B cell (primary cell): Measurements from ENCODE around the gene CBFB. TPM values are rescaled to one million over a fixed set of nuclear protein-coding genes. Genes with fewer than 3 reads are reported as not detected.
A peak's percentile ranks its signal among the peaks of the same experiment; 100 is the strongest.

Source experiments
- ATAC-seq: fragments of 200-7000 bp; cut with Tn5 transposase; one replicate; pipeline ENCODE4 v1.10.0; 2021; ENCODE audit warnings: low read depth, mild to moderate bottlenecking, moderate number of reproducible peaks, moderate library complexity
- CTCF ChIA-PET: fragments of 350-600 bp; sonication (Branson Sonifier 250); formaldehyde crosslinking; loops from one replicate; lab custom pipeline; 2021; ENCODE audit warnings: antibody characterized with exemption, inconsistent platforms; lab: Charles Lee
- POLR2A ChIA-PET: fragments of 350-600 bp; sonication (Branson Sonifier 250); formaldehyde crosslinking; loops from one replicate; lab custom pipeline; 2021; ENCODE audit warnings: antibody characterized with exemption; lab: Charles Lee
- DNase-seq: peaks from one replicate; pipeline ENCODE4 v3.0.0; 2013
- H2AFZ ChIP-seq: 2 replicates; pipeline ENCODE4 v1.6.1; 2012; ENCODE audit warnings: mild to moderate bottlenecking, low read depth, low read length; ENCODE audit not compliant: insufficient read depth, poor library complexity, severe bottlenecking
- H3K27ac ChIP-seq, 2 donors: 1 replicate in 1 of 2; 2 replicates in 1 of 2; pipeline ENCODE4 v1.5.1; 2012 to 2013; ENCODE audit warnings: low read length in 2 of 2, mild to moderate bottlenecking in 2 of 2, moderate library complexity in 1 of 2
- H3K27me3 ChIP-seq, 4 experiments: fragments of 200-600 bp in 1 of 4; sonication (generic) in 1 of 4; replicated peaks in 1 of 4; 1 replicate in 2 of 4; 2 replicates in 2 of 4; pipeline versions ENCODE4 v1.6.1 to v1.7.0; 2013 to 2016; ENCODE audit warnings: low read length in 3 of 4, mild to moderate bottlenecking in 2 of 4, mixed read lengths in 1 of 4, moderate library complexity in 1 of 4; ENCODE audit not compliant: insufficient read depth in 4 of 4, control insufficient read depth in 3 of 4; ENCODE audit errors: control extremely low read depth in 1 of 4
- H3K36me3 ChIP-seq, 2 experiments: replicated peaks in 1 of 2; 1 replicate in 1 of 2; 2 replicates in 1 of 2; pipeline versions ENCODE4 v1.6.1 to v1.7.1; 2013; ENCODE audit warnings: low read length in 1 of 2; ENCODE audit not compliant: insufficient read depth in 2 of 2, control insufficient read depth in 1 of 2; ENCODE audit errors: control extremely low read depth in 1 of 2, extremely low read depth in 1 of 2
- H3K4me1 ChIP-seq, 2 donors: fragments of 200-600 bp in 1 of 2; sonication (generic) in 1 of 2; 1 replicate in 1 of 2; 2 replicates in 1 of 2; pipeline versions ENCODE4 v1.5.1 to v1.6.1; 2013 to 2017; ENCODE audit warnings: low read length in 2 of 2; ENCODE audit not compliant: control insufficient read depth in 2 of 2, insufficient read depth in 2 of 2
- H3K4me2 ChIP-seq: replicated peaks from 2 replicates; pipeline ENCODE3; 2012; ENCODE audit warnings: mild to moderate bottlenecking, low read depth, low read length; ENCODE audit not compliant: poor library complexity, severe bottlenecking
- H3K4me3 ChIP-seq, 5 experiments: fragments of 200-600 bp in 1 of 5; sonication (generic) in 1 of 5; 1 replicate in 3 of 5; 2 replicates in 2 of 5; pipeline versions ENCODE4 v1.5.1 to v1.7.0; 2011 to 2016; ENCODE audit warnings: low read length in 4 of 5, mild to moderate bottlenecking in 4 of 5, low read depth in 2 of 5, control low read depth in 1 of 5, moderate library complexity in 1 of 5; ENCODE audit not compliant: insufficient read depth in 1 of 5; ENCODE audit errors: control extremely low read depth in 1 of 5, extremely low read depth in 1 of 5
- H3K79me2 ChIP-seq: fragments of 200-600 bp; sonication (generic); one replicate; pipeline ENCODE4 v1.6.0; 2016; ENCODE audit warnings: low read length; ENCODE audit not compliant: control insufficient read depth, insufficient read depth
- H3K9ac ChIP-seq: fragments of 200-600 bp; sonication (generic); 2 replicates; pipeline ENCODE4 v1.6.1; 2017; ENCODE audit warnings: mild to moderate bottlenecking, low read length, moderate library complexity
- H3K9me3 ChIP-seq, 3 donors: one replicate each; pipeline versions ENCODE4 v1.6.1 to v1.7.1; 2013; ENCODE audit warnings: low read length in 2 of 3; ENCODE audit not compliant: control insufficient read depth in 2 of 3, insufficient read depth in 1 of 3; ENCODE audit errors: control extremely low read depth in 1 of 3
- H4K20me1 ChIP-seq: 2 replicates; pipeline ENCODE4 v1.6.0; 2012; ENCODE audit warnings: mild to moderate bottlenecking, low read length; ENCODE audit not compliant: insufficient read depth, control insufficient read depth, poor library complexity, severe bottlenecking
- H3K27ac Mint-ChIP-seq: one replicate; pipeline ENCODE4 v1.8.0; 2021; ENCODE audit warnings: mixed read lengths
- H3K27me3 Mint-ChIP-seq: one replicate; pipeline ENCODE4 v1.8.0; 2021; ENCODE audit warnings: mixed read lengths
- H3K4me1 Mint-ChIP-seq: one replicate; pipeline ENCODE4 v1.8.0; 2021; ENCODE audit warnings: mixed read lengths
- H3K4me3 Mint-ChIP-seq: one replicate; pipeline ENCODE4 v1.8.0; 2021; ENCODE audit warnings: mixed read lengths
- H3K9me3 Mint-ChIP-seq: one replicate; pipeline ENCODE4 v1.8.0; 2022; ENCODE audit warnings: mixed read lengths; ENCODE audit not compliant: insufficient read depth
- EZH2 ChIP-seq: IDR thresholded peaks from 2 replicates; pipeline ENCODE4 v1.6.1; 2012; ENCODE audit warnings: borderline replicate concordance, low read depth, mild to moderate bottlenecking, moderate library complexity, low read length; ENCODE audit not compliant: insufficient read depth, poor library complexity, severe bottlenecking
- WGBS: methylation state at CpG from one replicate; pipeline ENCODE4 v1.1.5; 2013; ENCODE audit warnings: missing lambda C conversion rate; ENCODE audit not compliant: insufficient coverage; 5-methylcytosine and 5-hydroxymethylcytosine counted together
- intact Hi-C: fragments of 100-400 bp; cut with micrococcal nuclease; formaldehyde crosslinking; loops from one replicate; pipeline ENCODE4 v1.10.0; 2022
- polyA plus RNA-seq: library from polyadenylated mRNA; depleted of rRNA; stranded (reverse); fragments of >200 nt; gene quantifications from 2 replicates; pipeline ENCODE4 v1.2.3, GENCODE V29; 2012
- total RNA-seq, 2 donors: library from RNA; stranded (reverse); fragments of 120-200 nt in 1 of 2; gene quantifications; 1 replicate in 1 of 2; 2 replicates in 1 of 2; pipeline versions ENCODE4 v1.2.3 to v1.2.4, GENCODE V29; 2013 to 2022
- TF ChIP-seq, protein P1 (sequence below): fragments of 200-600 bp; IDR thresholded peaks from one replicate; pipeline ENCODE4 v1.8.0; 2022; ENCODE audit warnings: antibody characterized with exemption, mild to moderate bottlenecking

Gene CBFB
- total and polyA plus RNA-seq, 2 donors (not counting 1 experiment from before 2014, with no cell fraction given) = 19.5 to 89.0 TPM

- Histone ChIP-seq H3K27ac (no peak overlapping the region), H3K9ac (no peak overlapping the region)
Observed at GRCh38 chr16:67052399-67052798, 23.4 kb downstream of the CBFB start.

GRCh38 chr16:67053767-67054334 lies 24.9 kb downstream of the CBFB start:
- Mint-ChIP-seq H3K4me1 (peaks cover 25% of the 10 kb centered on the region), H3K9me3 (no peaks in the 10 kb centered on the region), H3K4me3 (no peak overlapping the region), H3K27ac (no peak overlapping the region), H3K27me3 (no peaks in the 10 kb centered on the region)
- peak overlapping the region; percentile 6 for H2AFZ ChIP-seq
- H3K79me2 ChIP-seq = peaks cover 93% of the 10 kb centered on the region
- H3K4me2 ChIP-seq = no peak overlapping the region
- TF ChIP-seq, protein P1, sequence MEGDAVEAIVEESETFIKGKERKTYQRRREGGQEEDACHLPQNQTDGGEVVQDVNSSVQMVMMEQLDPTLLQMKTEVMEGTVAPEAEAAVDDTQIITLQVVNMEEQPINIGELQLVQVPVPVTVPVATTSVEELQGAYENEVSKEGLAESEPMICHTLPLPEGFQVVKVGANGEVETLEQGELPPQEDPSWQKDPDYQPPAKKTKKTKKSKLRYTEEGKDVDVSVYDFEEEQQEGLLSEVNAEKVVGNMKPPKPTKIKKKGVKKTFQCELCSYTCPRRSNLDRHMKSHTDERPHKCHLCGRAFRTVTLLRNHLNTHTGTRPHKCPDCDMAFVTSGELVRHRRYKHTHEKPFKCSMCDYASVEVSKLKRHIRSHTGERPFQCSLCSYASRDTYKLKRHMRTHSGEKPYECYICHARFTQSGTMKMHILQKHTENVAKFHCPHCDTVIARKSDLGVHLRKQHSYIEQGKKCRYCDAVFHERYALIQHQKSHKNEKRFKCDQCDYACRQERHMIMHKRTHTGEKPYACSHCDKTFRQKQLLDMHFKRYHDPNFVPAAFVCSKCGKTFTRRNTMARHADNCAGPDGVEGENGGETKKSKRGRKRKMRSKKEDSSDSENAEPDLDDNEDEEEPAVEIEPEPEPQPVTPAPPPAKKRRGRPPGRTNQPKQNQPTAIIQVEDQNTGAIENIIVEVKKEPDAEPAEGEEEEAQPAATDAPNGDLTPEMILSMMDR = no peak
- TF ChIP-seq EZH2 = no peak
- H3K36me3 ChIP-seq = peaks cover 0 to 6% of the 10 kb centered on the region in 2 experiments
- WGBS = 50% methylated on average over 2 of the region's 4 CpGs
- ChIA-PET CTCF (interaction anchor here (1.0 to 1.3 kb wide), 2 partner anchors 67 to 101 kb away, joined by 3 read pairs; no protein-coding TSS in a partner anchor), POLR2A (no interaction called here)
- ATAC-seq = no peak
- peaks cover 9% of the 10 kb centered on the region for H4K20me1 ChIP-seq
- H3K9me3 ChIP-seq = no peaks in the 10 kb centered on the region
- peak overlapping the region in 1 of 2 donors; percentile 53 for H3K27ac ChIP-seq
- H3K4me1 ChIP-seq = peaks cover 6 to 9% of the 10 kb centered on the region in 2 donors
- intact Hi-C loops = no loop called here
- H3K27me3 ChIP-seq = no peaks in the 10 kb centered on the region
- no peak overlapping the region for H3K9ac ChIP-seq
- H3K4me3 ChIP-seq = no peak overlapping the region
- DNase-seq = no peak

More at GRCh38 chr16:67052399-67052798, 23.4 kb downstream of the CBFB start:
- Histone ChIP-seq H3K27me3 (no peaks in the 10 kb centered on the region), H3K79me2 (peaks cover 88% of the 10 kb centered on the region), H4K20me1 (peaks cover 4% of the 10 kb centered on the region), H3K4me1 (peaks cover 6 to 9% of the 10 kb centered on the region in 2 donors), H3K9me3 (no peaks in the 10 kb centered on the region), H3K4me3 (no peak overlapping the region), H3K36me3 (peaks cover 0 to 6% of the 10 kb centered on the region in 2 experiments), H3K4me2 (no peak overlapping the region), H2AFZ (no peak overlapping the region)
- intact Hi-C loops = no loop called here
- Mint-ChIP-seq H3K4me1 (peaks cover 22% of the 10 kb centered on the region), H3K27ac (no peak overlapping the region), H3K4me3 (no peak overlapping the region), H3K9me3 (no peaks in the 10 kb centered on the region), H3K27me3 (no peaks in the 10 kb centered on the region)
- TF ChIP-seq, protein P1 = no peak
- no peak for TF ChIP-seq EZH2
- ATAC-seq (no peak), DNase-seq (no peak)
- ChIA-PET POLR2A (interaction anchor here (0.7 kb wide), 1 partner anchor 690 kb away, joined by 3 read pairs; no protein-coding TSS in a partner anchor), CTCF (no interaction called here)
- WGBS = no CpG with 5 or more reads among the region's 1 CpG
